OCI-M2 (cell line): ENCODE measurements around the gene ZNF658.
"Not testable (repeated sequence)": the region's sequence is repeated elsewhere in the genome, so short reads cannot be mapped to it uniquely, and the experiment has no call there.

ENCODE experiments used
- DNase-seq: peaks from one replicate; lab custom pipeline; 2025; ENCODE audit not compliant: unreplicated experiment; lab: John Stamatoyannopoulos, UW

The ZNF658 gene

GRCh38 chr9:66900490-66901131 lies at the start of gene ZNF658:
Gene ZNF658, plus strand, starts transcription at chr9:66900725. Its CDS starts 2,837 bp downstream, at chr9:66903562.
- DNase-seq, result not testable (repeated sequence)

- not testable (repeated sequence) for DNase-seq
Measured at GRCh38 chr9:66861732-66862131, 38.8 kb upstream of the ZNF658 start.

GRCh38 chr9:66868660-66869059 lies 31.9 kb upstream of the ZNF658 start:
- DNase-seq, result not testable (repeated sequence)

GRCh38 chr9:66880605-66881004 lies 19.9 kb upstream of the ZNF658 start:
- DNase-seq, result not testable (repeated sequence)

GRCh38 chr9:66881847-66882246 lies 18.7 kb upstream of the ZNF658 start:
- not testable (repeated sequence) for DNase-seq

- DNase-seq, result not testable (repeated sequence)
Measured at GRCh38 chr9:66890334-66890733, 10.2 kb upstream of the ZNF658 start.

GRCh38 chr9:66901141-66901540 lies 616 bp downstream of the ZNF658 start:
- DNase-seq, result not testable (repeated sequence)

GRCh38 chr9:66909560-66909959 lies 9.0 kb downstream of the ZNF658 start:
- DNase-seq, result not testable (repeated sequence)

- not testable (repeated sequence) for DNase-seq
Measured at GRCh38 chr9:66920072-66920471, 19.5 kb downstream of the ZNF658 start.

- not testable (repeated sequence) for DNase-seq
Measured at GRCh38 chr9:66936194-66936870, 35.8 kb downstream of the ZNF658 start.

- DNase-seq, result not testable (repeated sequence)
Measured at GRCh38 chr9:66937662-66938061, 37.1 kb downstream of the ZNF658 start.

- DNase-seq, result not testable (repeated sequence)
Measured at GRCh38 chr9:66938322-66938721, 37.8 kb downstream of the ZNF658 start.

GRCh38 chr9:66939878-66940830 lies 39.6 kb downstream of the ZNF658 start:
- not testable (repeated sequence) for DNase-seq

- not testable (repeated sequence) for DNase-seq
Measured at GRCh38 chr9:66942400-66943155, 42.1 kb downstream of the ZNF658 start.

GRCh38 chr9:66952576-66952975 lies 52.1 kb downstream of the ZNF658 start:
- DNase-seq, result not testable (repeated sequence)
